Upper lobe of left lung (tissue), 6 donors: ENCODE measurements around the gene FXYD1. TPM values are rescaled to one million over a fixed set of nuclear protein-coding genes. Genes with fewer than 3 reads are reported as not detected.

Experiments
- ATAC-seq, 2 donors: fragments of 200-7000 bp; cut with Tn5 transposase; one replicate each; pipeline ENCODE4 v1.9.1; 2022; ENCODE audit warnings: mild to moderate bottlenecking in 2 of 2, moderate library complexity in 2 of 2; ENCODE audit not compliant: low FRiP score in 2 of 2
- DNase-seq, 2 donors: peaks; one replicate each; pipeline ENCODE4 v3.0.0-alpha.2; 2019 to 2020
- H3K27ac ChIP-seq, 4 donors: fragments of 200-600 bp; sonication (generic); one replicate each; pipeline ENCODE4 v1.5.1; 2016 to 2019
- H3K27me3 ChIP-seq, 4 donors: fragments of 200-600 bp; sonication (generic); one replicate each; pipeline ENCODE4 v1.5.1; 2017 to 2019
- H3K36me3 ChIP-seq, 4 donors: fragments of 200-600 bp; sonication (generic); one replicate each; pipeline ENCODE4 v1.5.1; 2016 to 2019
- H3K4me1 ChIP-seq, 4 donors: fragments of 200-600 bp; sonication (generic); one replicate each; pipeline ENCODE4 v1.5.1; 2018 to 2019
- H3K4me3 ChIP-seq, 4 donors: fragments of 200-600 bp; sonication (generic); one replicate each; pipeline ENCODE4 v1.5.1; 2017 to 2019; ENCODE audit warnings: mild to moderate bottlenecking in 2 of 4, moderate library complexity in 1 of 4
- H3K9me3 ChIP-seq, 4 donors: fragments of 200-600 bp; sonication (generic); one replicate each; pipeline ENCODE4 v1.5.1; 2018 to 2019
- EP300 ChIP-seq, 4 donors: sonication (generic); formaldehyde crosslinking; IDR thresholded peaks; one replicate each; pipeline ENCODE4 v1.5.1; 2017; ENCODE audit warnings: antibody characterized with exemption in 4 of 4, control low read depth in 2 of 4
- POLR2A ChIP-seq, 4 donors: fragments of 450-650 bp; IDR thresholded peaks; one replicate each; pipeline ENCODE4 v1.5.1; 2016 to 2017; ENCODE audit warnings: antibody characterized with exemption in 4 of 4, mild to moderate bottlenecking in 2 of 4
- POLR2AphosphoS5 ChIP-seq, 2 donors: sonication (generic); formaldehyde crosslinking; IDR thresholded peaks; one replicate each; pipeline ENCODE4 v1.5.1; 2017; ENCODE audit warnings: antibody characterized with exemption in 2 of 2
- WGBS, 2 donors: methylation state at CpG; one replicate each; pipeline ENCODE4 v1.1.5; 2017 to 2018; 5-methylcytosine and 5-hydroxymethylcytosine counted together
- small RNA-seq, 4 donors: library from RNA; depleted of rRNA; stranded (forward); fragments of <200 nt; gene quantifications; one replicate each; pipeline ENCODE3, GENCODE V24; 2016
- total RNA-seq, 6 donors: library from RNA; depleted of rRNA in 4 of 6; stranded (reverse); fragments of >200 nt in 4 of 6; gene quantifications; one replicate each; pipeline versions ENCODE4 v1.1.0 to v1.2.1, GENCODE V29; 2016 to 2021
- TF ChIP-seq, protein P1 (sequence below), 6 experiments: fragments of 450-650 bp in 4 of 6; fragments of 200-600 bp in 2 of 6; sonication (generic) in 2 of 6; IDR thresholded peaks; one replicate each; pipeline ENCODE4 v1.5.1; 2016 to 2019; ENCODE audit warnings: antibody characterized with exemption in 6 of 6
- donor health status: DM: no; HTN: no; CAD: no; lungs with moderate emphysema.
- donor health status: DM: no; HTN: yes; CAD: no; lungs with severe emphysema.

Gene FXYD1
- total RNA-seq, 6 donors from 2014 or later, result 3.8 to 64.9 (median 25.2) TPM

DNA sequence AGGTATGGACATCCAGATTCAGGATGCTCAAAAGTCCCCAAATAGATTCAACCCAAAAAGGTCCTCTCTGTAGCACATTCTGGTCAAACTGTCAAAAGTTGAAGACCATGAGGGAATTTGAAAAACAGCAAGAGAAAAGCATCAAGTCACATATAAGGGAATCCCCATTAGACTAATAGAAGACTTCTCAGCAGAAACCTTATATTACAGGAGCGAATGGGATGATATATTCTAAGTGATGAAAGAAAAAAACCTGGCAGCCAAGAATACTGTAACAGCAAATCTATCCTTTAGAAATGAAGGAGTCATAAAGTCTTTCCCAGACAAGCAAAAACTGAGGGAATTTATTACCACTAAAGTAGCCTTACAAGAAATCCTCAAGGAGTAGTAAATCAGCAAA, 45.6 kb downstream of the FXYD1 start:
- Histone ChIP-seq H3K4me3 (no peak overlapping the region), H3K9me3 (no peaks in the 10 kb centered on the region), H3K27me3 (no peaks in the 10 kb centered on the region), H3K4me1 (no peaks in the 10 kb centered on the region), H3K27ac (no peak overlapping the region), H3K36me3 (no peaks in the 10 kb centered on the region)
- no peak for DNase-seq
- WGBS, 2 donors, result 83 to 97% methylated on average over 1 of the region's 1 CpG
- no peak for ATAC-seq
- TF ChIP-seq, protein P1, sequence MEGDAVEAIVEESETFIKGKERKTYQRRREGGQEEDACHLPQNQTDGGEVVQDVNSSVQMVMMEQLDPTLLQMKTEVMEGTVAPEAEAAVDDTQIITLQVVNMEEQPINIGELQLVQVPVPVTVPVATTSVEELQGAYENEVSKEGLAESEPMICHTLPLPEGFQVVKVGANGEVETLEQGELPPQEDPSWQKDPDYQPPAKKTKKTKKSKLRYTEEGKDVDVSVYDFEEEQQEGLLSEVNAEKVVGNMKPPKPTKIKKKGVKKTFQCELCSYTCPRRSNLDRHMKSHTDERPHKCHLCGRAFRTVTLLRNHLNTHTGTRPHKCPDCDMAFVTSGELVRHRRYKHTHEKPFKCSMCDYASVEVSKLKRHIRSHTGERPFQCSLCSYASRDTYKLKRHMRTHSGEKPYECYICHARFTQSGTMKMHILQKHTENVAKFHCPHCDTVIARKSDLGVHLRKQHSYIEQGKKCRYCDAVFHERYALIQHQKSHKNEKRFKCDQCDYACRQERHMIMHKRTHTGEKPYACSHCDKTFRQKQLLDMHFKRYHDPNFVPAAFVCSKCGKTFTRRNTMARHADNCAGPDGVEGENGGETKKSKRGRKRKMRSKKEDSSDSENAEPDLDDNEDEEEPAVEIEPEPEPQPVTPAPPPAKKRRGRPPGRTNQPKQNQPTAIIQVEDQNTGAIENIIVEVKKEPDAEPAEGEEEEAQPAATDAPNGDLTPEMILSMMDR (IDR thresholded peaks at IDR 0.05), result no peak
- no peak for TF ChIP-seq EP300 (IDR thresholded peaks at IDR 0.05)
- no peak for TF ChIP-seq POLR2A (IDR thresholded peaks at IDR 0.05)
- TF ChIP-seq POLR2AphosphoS5 (IDR thresholded peaks at IDR 0.05), result no peak

DNA sequence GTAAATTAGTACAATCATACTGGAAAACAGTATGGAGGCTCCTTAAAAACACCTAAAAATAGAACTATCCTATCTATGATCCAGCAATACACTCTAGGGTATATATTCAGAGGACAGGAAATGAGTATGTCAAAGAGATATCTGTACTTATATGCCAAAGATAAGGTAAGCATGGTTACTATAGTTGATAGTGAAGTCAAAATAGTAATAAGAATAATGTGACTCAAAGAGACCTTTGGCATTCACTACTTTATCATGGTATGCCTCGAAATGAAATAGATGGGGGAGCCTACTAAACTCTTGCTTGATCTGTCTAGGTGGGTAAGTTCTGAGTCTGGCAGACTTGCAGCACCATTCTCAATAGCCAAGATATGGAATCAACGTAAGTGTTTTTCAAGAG, 46.3 kb downstream of the FXYD1 start:
- no peaks in the 10 kb centered on the region for H3K4me1 ChIP-seq
- H3K27ac ChIP-seq, result no peak overlapping the region
- H3K9me3 ChIP-seq, result no peaks in the 10 kb centered on the region
- ATAC-seq, result no peak
- TF ChIP-seq EP300 (IDR thresholded peaks at IDR 0.05) (no peak), POLR2AphosphoS5 (IDR thresholded peaks at IDR 0.05) (no peak), POLR2A (IDR thresholded peaks at IDR 0.05) (no peak)
- TF ChIP-seq, protein P1 (IDR thresholded peaks at IDR 0.05), result no peak
- no peak overlapping the region for H3K4me3 ChIP-seq
- H3K27me3 ChIP-seq, result no peaks in the 10 kb centered on the region
- WGBS, 2 donors, result 59 to 77% methylated on average over 2 of the region's 2 CpGs
- no peaks in the 10 kb centered on the region for H3K36me3 ChIP-seq
- no peak for DNase-seq

Small RNA genes lying within 50 kb of the gene (small RNA-seq; reads per million reads assigned to genes)
- 0 reads per million in 4 donors for gene AC020907.2

Other genes with a start within 250 kb of the FXYD1 start
- gene ZNF30, start 211.9 kb upstream of the FXYD1 start, total RNA-seq, result 10 to 100 TPM in 1 of 6 donors, 1 to 10 TPM in 5; 2.1 to 15.7 (median 3.2) TPM
- 10 to 100 TPM in 3 of 6 donors, 1 to 10 TPM in 3; 8.3 to 14.5 (median 9.8) TPM for gene ZNF792, start 174.6 kb upstream of the FXYD1 start, total RNA-seq
- gene GRAMD1A, start 138.5 kb upstream of the FXYD1 start, total RNA-seq, result 100 to 1,000 TPM in 4 of 6 donors, 10 to 100 TPM in 2; 85.1 to 206 (median 119) TPM
- 10 to 100 TPM in 1 of 6 donors, 1 to 10 TPM in 5; 2.9 to 13.1 (median 6.9) TPM for gene SCN1B, start 108.4 kb upstream of the FXYD1 start, total RNA-seq
- gene HPN, start 97.1 kb upstream of the FXYD1 start, total RNA-seq, result 10 to 100 TPM; 15.9 to 54.5 (median 41.1) TPM
- gene FXYD3, start 23.0 kb upstream of the FXYD1 start, total RNA-seq, result 100 to 1,000 TPM in 5 of 6 donors, 10 to 100 TPM in 1; 94.3 to 236 (median 195) TPM
- gene LGI4, start 3.8 kb upstream of the FXYD1 start, total RNA-seq, result 10 to 100 TPM in 2 of 6 donors, 1 to 10 TPM in 4; 3.3 to 25.3 (median 7.1) TPM
- gene FXYD7, start 4.4 kb downstream of the FXYD1 start, total RNA-seq, result under 1 TPM in 1 of 6 donors, not detected in 5; 0.34 TPM
- 100 to 1,000 TPM in 2 of 6 donors, 10 to 100 TPM in 4; 40.4 to 153 (median 91.8) TPM for gene FXYD5, start 15.9 kb downstream of the FXYD1 start, total RNA-seq
- not detected for gene FAM187B, start 89.9 kb downstream of the FXYD1 start, total RNA-seq
- 100 to 1,000 TPM in 1 of 6 donors, 10 to 100 TPM in 5; 54.5 to 151 (median 76.5) TPM for gene LSR, start 110.2 kb downstream of the FXYD1 start, total RNA-seq
- 100 to 1,000 TPM in 5 of 6 donors, 10 to 100 TPM in 1; 96.7 to 289 (median 175) TPM for gene USF2, start 130.1 kb downstream of the FXYD1 start, total RNA-seq
- gene HAMP, start 143.7 kb downstream of the FXYD1 start, total RNA-seq, result 1 to 10 TPM in 1 of 6 donors, under 1 TPM in 3, not detected in 2; 0.46 to 8.4 (median 0.76) TPM
- 1 to 10 TPM in 2 of 6 donors, under 1 TPM in 2, not detected in 2; 0.51 to 6.2 (median 2.2) TPM for gene MAG, start 153.3 kb downstream of the FXYD1 start, total RNA-seq
- 10 to 100 TPM in 5 of 6 donors, 1 to 10 TPM in 1; 8.8 to 36.7 (median 24.7) TPM for gene CD22, start 190.4 kb downstream of the FXYD1 start, total RNA-seq
- under 1 TPM in 1 of 6 donors, not detected in 5; 0.17 TPM for gene FFAR1, start 209.1 kb downstream of the FXYD1 start, total RNA-seq
- gene FFAR3, start 219.6 kb downstream of the FXYD1 start, total RNA-seq, result under 1 TPM in 1 of 6 donors, not detected in 5; 0.24 TPM
- under 1 TPM in 2 of 6 donors, not detected in 4; 0.14 to 0.17 TPM for gene GPR42, start 232.2 kb downstream of the FXYD1 start, total RNA-seq